Spinal cord (tissue), 10 donors: ENCODE measurements around the gene USP2. TPM values are rescaled to one million over a fixed set of nuclear protein-coding genes. Genes with fewer than 3 reads are reported as not detected.

Source experiments
- DNase-seq, 6 donors: peaks; one replicate each; pipeline versions ENCODE4 v3.0.0 to v3.0.0-alpha.2; 2013 to 2015; ENCODE audit warnings: low spot score in 6 of 6, low read depth in 4 of 6
- H3K27ac ChIP-seq: one replicate; pipeline ENCODE4 v1.5.1; 2013; ENCODE audit warnings: low read depth, low read length, control low read depth
- H3K27me3 ChIP-seq: one replicate; pipeline ENCODE4 v1.6.1; 2013; ENCODE audit warnings: low read length; ENCODE audit not compliant: control insufficient read depth, insufficient read depth
- H3K36me3 ChIP-seq: one replicate; pipeline ENCODE4 v1.6.1; 2013; ENCODE audit warnings: low read length; ENCODE audit not compliant: control insufficient read depth, insufficient read depth
- H3K4me1 ChIP-seq: one replicate; pipeline ENCODE4 v1.6.1; 2013; ENCODE audit warnings: low read length; ENCODE audit not compliant: control insufficient read depth, insufficient read depth
- H3K4me3 ChIP-seq: one replicate; pipeline ENCODE4 v1.5.1; 2013; ENCODE audit warnings: low read depth, low read length, control low read depth
- H3K9me3 ChIP-seq: one replicate; pipeline ENCODE4 v1.6.1; 2013; ENCODE audit warnings: low read length; ENCODE audit not compliant: control insufficient read depth, insufficient read depth
- WGBS: methylation state at CpG from one replicate; pipeline ENCODE4 v1.1.5; 2013; ENCODE audit warnings: missing lambda C conversion rate; ENCODE audit not compliant: insufficient coverage; 5-methylcytosine and 5-hydroxymethylcytosine counted together
- polyA plus RNA-seq, 2 donors: library from polyadenylated mRNA; unstranded; fragments of 120-200 nt; gene quantifications; one replicate each; pipeline ENCODE4 v1.2.1, GENCODE V29; 2013; ENCODE audit not compliant: insufficient read length in 2 of 2
- total RNA-seq, 2 donors: library from RNA; depleted of rRNA in 1 of 2; stranded (reverse); fragments of 120-200 nt in 1 of 2; fragments of >200 nt in 1 of 2; gene quantifications; one replicate each; pipeline versions ENCODE4 v1.2.3 to v1.2.4, GENCODE V29; 2013 to 2014
- donor health status: healthy.

Gene USP2
- total and polyA plus RNA-seq, 4 donors, result 3.0 to 13.8 (median 8.2) TPM

DNA sequence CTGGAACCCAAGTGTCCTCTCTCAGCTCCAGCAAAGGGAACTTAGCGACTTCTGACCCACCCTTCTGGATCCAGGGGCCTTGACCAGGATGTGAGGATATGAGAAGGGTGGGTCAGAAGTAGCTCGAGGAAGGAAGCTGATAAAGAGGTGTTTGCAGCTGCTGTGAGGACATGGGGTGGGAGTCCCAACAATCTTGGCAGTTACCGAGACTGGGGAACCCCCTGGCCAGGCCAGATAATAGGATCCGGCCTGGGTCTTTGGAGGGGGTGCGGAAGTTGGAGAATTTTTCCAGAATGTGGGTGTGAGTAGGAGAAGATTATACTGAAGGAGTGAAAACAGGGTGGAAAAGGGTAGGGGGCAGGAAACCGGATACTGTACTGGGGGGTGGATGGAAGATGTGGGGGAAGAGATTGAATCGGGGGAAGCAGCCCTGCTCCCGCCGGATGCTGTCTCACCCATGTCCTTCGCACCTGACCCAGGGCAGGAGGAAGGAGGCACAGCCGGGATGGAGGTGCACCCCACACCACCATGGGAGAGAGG lies 61.7 kb downstream of the USP2 start:
- DNase-seq, result no peak
- Histone ChIP-seq H3K4me1 (peaks cover 75% of the 10 kb centered on the region), H3K4me3 (no peak overlapping the region), H3K36me3 (peaks cover 4% of the 10 kb centered on the region), H3K9me3 (no peaks in the 10 kb centered on the region), H3K27ac (peak overlapping the region; percentile 93), H3K27me3 (peaks cover 20% of the 10 kb centered on the region)
- 59% methylated on average over 10 of the region's 11 CpGs for WGBS

DNA sequence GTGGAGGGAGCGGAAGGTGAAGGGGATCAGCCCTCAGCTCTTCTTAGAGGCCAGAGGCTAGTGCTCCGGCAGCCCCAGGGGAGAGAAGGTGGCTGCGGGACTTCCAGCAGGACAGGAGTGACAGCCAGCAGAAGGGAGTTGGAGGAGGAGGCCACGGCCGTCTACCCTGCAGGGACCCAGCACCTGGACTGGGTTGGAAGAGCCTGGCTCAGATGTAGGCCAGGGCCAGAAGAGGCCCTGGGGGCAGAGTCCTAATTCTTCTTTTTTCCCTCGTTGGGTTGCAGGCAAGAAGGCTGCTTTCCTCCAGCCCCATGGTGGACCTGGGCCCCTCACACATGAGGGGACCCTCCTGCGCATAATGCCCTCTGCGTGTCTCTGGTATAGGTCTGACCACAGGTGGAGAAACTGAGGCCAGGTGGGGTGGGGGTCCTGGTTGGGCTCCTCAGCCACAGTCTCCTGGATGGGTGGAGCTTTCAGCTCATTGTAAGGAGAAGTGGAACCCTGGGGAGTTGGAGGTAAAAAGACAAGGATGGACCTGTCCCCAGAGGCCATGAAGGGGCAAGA lies 62.3 kb downstream of the USP2 start:
- H3K9me3 ChIP-seq, result no peaks in the 10 kb centered on the region
- H3K27me3 ChIP-seq, result peaks cover 21% of the 10 kb centered on the region
- DNase-seq, result no peak
- peak overlapping the region; percentile 93 for H3K27ac ChIP-seq
- peaks cover 81% of the 10 kb centered on the region for H3K4me1 ChIP-seq
- peaks cover 9% of the 10 kb centered on the region for H3K36me3 ChIP-seq
- H3K4me3 ChIP-seq, result no peak overlapping the region
- WGBS, result 81% methylated on average over 8 of the region's 8 CpGs

DNA sequence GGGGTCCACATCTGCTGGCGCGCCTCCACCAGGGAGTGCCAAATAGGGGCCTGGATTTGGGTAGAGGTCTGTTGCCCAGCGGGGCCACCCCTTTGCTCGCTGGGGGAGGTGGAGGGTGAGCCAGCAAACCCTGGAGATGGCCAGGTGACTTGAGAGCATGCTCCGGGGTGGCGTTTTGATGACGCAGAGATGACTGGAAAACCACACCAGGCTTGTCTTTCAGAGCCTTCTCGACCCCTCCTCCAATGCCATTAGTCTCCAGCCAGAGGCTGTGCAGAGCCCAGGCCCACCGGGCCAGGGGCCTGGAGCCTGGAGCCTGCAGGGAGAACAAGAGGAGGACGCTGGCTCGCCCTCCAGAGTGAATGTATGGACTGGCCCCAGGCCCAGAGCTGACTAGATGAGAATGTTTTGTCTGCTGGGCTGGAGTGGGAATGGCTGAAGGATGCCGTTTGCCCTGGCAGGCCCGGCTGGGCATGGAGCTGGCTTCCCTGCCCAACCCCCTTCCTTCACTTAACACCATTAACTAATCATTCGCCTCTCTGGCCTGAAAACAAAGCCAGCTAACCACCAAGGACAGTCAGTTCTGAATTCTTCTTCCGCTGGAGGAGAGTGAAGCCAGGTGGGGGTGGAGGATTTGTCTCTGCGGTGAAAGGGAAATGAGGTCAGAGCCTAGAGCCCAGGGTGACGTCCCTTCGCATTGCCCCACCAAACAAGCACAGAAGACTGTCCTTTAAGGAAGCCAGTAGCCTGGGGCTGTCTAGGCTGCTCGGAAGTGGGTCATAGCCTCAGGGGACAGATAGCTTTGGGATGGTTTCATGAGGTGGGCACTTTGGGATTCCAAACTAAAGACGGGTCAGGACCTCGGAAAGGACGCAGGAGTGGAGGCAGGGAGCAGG lies 63.0 kb downstream of the USP2 start:
- no peak overlapping the region for H3K4me3 ChIP-seq
- WGBS, result 50% methylated on average over 17 of the region's 22 CpGs
- peaks cover 9% of the 10 kb centered on the region for H3K36me3 ChIP-seq
- H3K27ac ChIP-seq, result peak overlapping the region; percentile 93
- peaks cover 21% of the 10 kb centered on the region for H3K27me3 ChIP-seq
- peaks cover 84% of the 10 kb centered on the region for H3K4me1 ChIP-seq
- DNase-seq, result peak in 2 of 6 donors; percentile 64 to 67
- H3K9me3 ChIP-seq, result no peaks in the 10 kb centered on the region

DNA sequence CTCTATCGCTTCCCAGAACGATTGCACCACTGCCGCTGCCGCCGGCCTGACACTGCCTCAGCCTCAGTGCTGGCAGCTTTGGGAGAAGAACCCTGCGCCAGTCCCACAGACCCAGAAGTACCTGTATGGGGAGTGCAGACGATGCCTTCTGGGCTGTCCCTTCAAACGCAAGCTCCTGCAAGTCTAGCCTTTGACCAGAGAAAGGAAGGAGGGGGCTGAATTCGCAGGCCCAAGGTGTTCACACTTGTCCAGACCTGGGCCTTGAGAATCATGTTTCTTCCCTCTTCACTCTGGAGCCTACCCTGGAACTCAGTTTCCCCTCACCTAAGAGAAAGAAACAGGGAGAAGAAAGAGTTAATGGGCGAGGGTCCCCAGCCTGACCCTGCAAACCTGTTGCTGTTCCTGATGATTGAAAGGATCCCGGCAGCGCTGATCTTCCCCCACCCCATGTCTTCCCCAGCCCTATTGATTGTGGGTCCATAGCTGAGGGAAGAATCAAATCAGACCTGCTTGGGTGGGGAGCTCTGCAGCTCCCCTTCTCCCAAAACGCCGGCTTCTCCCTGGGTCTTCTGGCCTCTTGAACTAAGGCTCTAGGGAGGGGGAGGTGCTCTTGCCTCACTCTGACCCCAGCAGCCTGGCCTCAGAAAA lies 63.8 kb downstream of the USP2 start:
- Histone ChIP-seq H3K4me1 (peaks cover 80% of the 10 kb centered on the region), H3K36me3 (peaks cover 12% of the 10 kb centered on the region), H3K27me3 (peaks cover 21% of the 10 kb centered on the region), H3K27ac (peak overlapping the region; percentile 93), H3K9me3 (no peaks in the 10 kb centered on the region), H3K4me3 (peak overlapping the region; percentile 55)
- WGBS, result 42% methylated on average over 10 of the region's 14 CpGs
- DNase-seq, result no peak

DNA sequence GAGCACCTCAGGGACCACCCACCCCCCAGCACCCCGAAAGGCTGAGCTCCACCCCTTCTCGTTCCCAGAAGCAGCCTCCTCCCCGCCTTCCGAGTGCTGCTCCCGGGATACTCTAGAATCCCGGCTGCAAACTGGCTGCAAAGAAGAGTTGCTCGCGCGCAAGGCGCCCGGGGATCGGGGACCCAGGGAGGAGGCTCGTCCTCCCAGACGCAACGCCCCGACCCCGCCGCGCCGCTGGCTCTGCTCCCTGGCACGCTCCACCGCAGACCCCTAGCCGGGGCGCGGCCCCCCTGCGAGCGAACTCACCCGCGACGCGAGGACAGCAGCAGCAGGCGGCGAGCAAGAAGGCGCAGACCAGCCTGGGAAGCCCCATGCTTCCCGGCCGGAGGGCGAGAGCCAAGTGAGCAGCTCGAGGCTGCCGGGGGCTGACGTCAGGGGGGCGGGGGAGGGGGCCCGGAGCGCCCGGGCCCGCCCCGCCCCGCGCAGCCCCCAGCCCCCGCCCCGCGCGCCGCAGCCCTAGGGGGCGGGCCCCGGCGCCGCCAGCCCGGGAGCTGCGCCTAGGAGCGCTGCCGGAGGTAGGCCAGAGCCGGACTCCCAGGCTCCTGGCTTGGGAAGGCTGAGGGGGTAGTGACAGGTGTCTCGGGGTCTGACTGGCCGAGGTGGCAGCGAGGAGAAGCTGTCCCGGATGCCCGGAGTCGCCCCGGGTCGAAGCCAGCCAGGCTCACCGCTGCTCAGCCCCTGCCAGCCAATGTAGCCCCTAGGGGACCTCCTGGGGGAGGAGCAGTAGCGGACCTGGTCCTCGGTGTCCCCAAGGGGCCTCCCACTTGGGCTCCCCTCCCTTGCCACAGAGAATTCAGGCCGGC lies 64.5 kb downstream of the USP2 start, which contains the start of gene MCAM:
Gene MCAM (minus strand): TSS at position 402 of the 863 bp plus-strand sequence. CDS start 29 bp downstream, at position 373.
- H3K4me3 ChIP-seq, result peak within 1 kb of the TSS; percentile 85
- peaks cover 78% of the 10 kb centered on the region for H3K4me1 ChIP-seq
- H3K9me3 ChIP-seq, result no peaks in the 10 kb centered on the region
- DNase-seq, result peak in 2 of 6 donors; percentile 63 to 82
- H3K36me3 ChIP-seq, result peaks cover 20% of the 10 kb centered on the region
- H3K27me3 ChIP-seq, result peaks cover 21% of the 10 kb centered on the region
- H3K27ac ChIP-seq, result peak within 1 kb of the TSS; percentile 94
- under 1% methylated on average over 74 of the region's 74 CpGs for WGBS

DNA sequence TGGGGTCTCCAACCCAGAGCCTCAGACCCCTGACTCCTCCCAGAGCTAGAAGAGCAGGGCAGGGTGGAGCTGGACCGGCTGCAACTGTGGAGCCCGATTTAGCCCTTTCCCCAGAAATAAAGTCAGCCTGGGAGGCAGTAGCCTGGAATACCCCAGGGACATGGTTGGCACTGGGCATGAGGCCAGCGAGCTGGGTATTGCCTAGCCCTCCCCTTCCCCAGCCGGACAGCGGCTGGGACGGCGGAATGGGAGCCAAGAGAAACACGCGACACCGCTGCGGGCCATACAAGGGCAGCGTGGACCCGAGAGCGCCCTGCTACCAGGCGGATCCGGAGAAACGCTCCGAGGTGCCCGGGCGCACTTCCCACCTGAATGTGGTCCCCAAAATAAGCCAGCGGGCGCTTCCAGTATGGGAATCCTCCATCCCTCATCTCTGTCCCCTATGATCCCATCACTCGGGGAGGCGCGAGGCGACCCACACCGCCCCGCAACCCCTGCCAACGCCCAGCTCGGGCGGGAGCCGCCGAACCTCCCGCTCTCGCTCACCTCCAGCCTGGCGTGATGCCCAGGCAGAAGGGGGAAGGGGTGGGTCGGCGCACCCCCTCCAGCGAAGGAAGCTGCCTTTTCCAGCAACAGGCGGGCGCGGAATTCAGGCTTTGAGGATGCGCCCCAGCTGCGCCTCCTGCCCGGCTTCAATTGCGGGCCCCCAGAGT lies 65.3 kb downstream of the USP2 start:
- peak in 2 of 6 donors; percentile 82 to 84 for DNase-seq
- WGBS, result 0% methylated on average over 46 of the region's 46 CpGs
- H3K4me3 ChIP-seq, result peak overlapping the region; percentile 85
- H3K9me3 ChIP-seq, result no peaks in the 10 kb centered on the region
- peaks cover 28% of the 10 kb centered on the region for H3K36me3 ChIP-seq
- peaks cover 21% of the 10 kb centered on the region for H3K27me3 ChIP-seq
- peaks cover 71% of the 10 kb centered on the region for H3K4me1 ChIP-seq
- peak overlapping the region; percentile 94 for H3K27ac ChIP-seq

DNA sequence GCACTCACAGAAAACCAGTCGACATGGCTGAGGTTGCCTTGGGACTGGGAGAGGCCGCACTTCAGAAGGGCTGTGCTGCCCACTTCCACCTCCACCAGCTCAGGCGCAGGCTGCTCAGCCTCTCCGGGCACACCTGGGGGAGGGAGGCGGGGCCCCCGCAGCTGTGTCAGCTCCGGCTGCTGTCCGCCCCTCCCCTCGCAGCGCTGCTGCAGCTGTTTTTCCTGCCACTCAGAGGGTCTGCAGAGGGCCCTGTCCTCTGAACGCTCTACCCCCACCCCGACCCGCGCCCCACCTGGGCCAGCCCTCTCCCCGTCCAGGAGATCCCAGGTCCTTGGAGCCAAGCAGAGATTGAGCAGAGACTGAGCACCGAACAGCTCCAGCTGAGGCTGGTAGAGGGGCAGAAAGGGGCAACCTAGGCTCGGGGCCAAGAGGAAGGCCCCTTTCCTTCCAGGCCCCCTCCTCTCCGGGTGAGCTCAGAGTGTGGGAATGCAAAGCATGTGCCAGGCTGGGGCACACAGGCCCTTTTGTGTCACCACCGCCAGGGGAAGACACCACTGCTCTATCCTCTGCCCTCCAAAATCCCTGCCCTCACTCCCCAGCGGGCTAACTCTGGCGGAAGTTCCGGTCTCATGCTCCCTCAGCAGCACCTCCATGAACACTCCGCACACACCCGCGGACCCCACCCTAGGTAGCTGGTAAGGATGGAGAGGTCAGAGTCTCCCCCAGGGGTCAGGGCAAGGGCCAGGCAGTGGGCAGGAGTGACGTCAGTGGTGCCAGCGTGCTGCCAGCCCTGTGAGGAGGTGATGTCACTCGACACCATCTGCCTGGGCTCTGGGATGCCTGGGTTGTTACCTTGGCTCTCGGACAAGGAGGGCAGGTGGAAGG lies 66.1 kb downstream of the USP2 start:
- DNase-seq, result peak in 2 of 6 donors; percentile 78 to 79
- Histone ChIP-seq H3K9me3 (no peaks in the 10 kb centered on the region), H3K27ac (peak overlapping the region; percentile 94), H3K4me1 (peaks cover 63% of the 10 kb centered on the region), H3K27me3 (peaks cover 21% of the 10 kb centered on the region), H3K4me3 (peak overlapping the region; percentile 85), H3K36me3 (peaks cover 35% of the 10 kb centered on the region)
- 8% methylated on average over 25 of the region's 29 CpGs for WGBS

DNA sequence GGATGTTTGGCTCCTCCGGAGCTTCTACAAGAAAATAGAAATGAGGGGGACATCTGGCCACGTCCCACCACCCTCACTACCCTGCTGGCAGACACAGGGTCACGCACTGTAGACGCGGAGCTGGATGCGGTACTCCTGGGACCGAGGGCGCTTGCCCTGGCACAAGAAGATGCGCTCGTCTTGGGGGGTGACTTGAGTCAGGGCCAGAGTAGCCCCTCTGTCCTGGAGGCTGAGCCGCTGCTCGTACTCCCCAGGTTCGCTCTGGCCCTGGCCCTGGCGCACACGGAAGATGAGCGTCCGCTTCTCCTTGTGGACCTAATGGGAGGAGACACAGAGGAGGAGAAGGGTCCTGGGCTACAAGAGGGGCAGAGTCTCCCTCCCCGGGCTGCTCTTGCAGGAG lies 66.8 kb downstream of the USP2 start:
- peaks cover 56% of the 10 kb centered on the region for H3K4me1 ChIP-seq
- 50% methylated on average over 16 of the region's 18 CpGs for WGBS
- peaks cover 42% of the 10 kb centered on the region for H3K36me3 ChIP-seq

More for the DNA sequence above, 66.8 kb downstream of the USP2 start:
- peaks cover 21% of the 10 kb centered on the region for H3K27me3 ChIP-seq
- DNase-seq, result no peak
- H3K27ac ChIP-seq, result peak overlapping the region; percentile 94
- H3K4me3 ChIP-seq, result peak overlapping the region; percentile 85
- no peaks in the 10 kb centered on the region for H3K9me3 ChIP-seq
